Fibroblast of villous mesenchyme (primary cell): ENCODE data around the gene PCDH12. TPM values are rescaled to one million over a fixed set of nuclear protein-coding genes. Genes with fewer than 3 reads are reported as not detected.
"Not testable (repeated sequence)": the region's sequence is repeated elsewhere in the genome, so short reads cannot be mapped to it uniquely, and the experiment has no call there.

Experiments
- DNase-seq: peaks from one replicate; pipeline ENCODE4 v3.0.0-alpha.2; 2010; ENCODE audit warnings: low read depth
- H3K4me3 ChIP-seq: 2 replicates; pipeline ENCODE4 v1.5.1; 2011; ENCODE audit warnings: low read depth, mild to moderate bottlenecking, low read length
- CTCF ChIP-seq: IDR thresholded peaks from 2 replicates; pipeline ENCODE4 v1.5.1; 2012; ENCODE audit warnings: low read depth, mild to moderate bottlenecking, low read length; ENCODE audit not compliant: insufficient read depth
- total RNA-seq: library from RNA; depleted of rRNA; stranded (reverse); fragments of >200 nt; gene quantifications from 2 replicates; pipeline ENCODE4 v1.2.3, GENCODE V29; 2012

Gene PCDH12
- total RNA-seq, 1 donor = under 0.01 TPM

GRCh38 chr5:141933151-141933550, 24.9 kb downstream of the PCDH12 start:
- no peak for TF ChIP-seq CTCF
- H3K4me3 ChIP-seq = no peak overlapping the region
- no peak for DNase-seq

DNA sequence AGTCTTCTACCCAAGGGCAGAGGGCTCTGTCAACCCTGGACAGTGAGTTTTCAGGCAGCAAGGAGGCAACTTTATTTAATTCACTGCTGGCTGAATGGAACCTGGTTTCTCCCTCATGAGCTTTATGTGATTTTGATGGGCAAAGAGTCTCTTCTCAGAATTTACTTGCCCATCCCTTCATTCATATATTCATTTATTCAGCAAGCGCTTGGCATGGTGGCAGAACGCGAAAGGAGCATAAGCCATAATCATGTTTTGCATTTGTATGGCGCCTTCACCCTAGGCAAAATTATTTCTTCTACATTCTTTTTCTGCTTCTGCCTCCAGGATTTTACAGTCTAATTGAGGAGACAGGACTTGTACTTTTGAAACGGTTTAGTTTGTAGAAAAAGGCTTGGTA, 26.3 kb downstream of the PCDH12 start:
- TF ChIP-seq CTCF = no peak
- no peak overlapping the region for H3K4me3 ChIP-seq
- DNase-seq = no peak

GRCh38 chr5:141929398-141930058, 28.5 kb downstream of the PCDH12 start:
- no peak for DNase-seq
- no peak for TF ChIP-seq CTCF
- H3K4me3 ChIP-seq = no peak overlapping the region

DNA sequence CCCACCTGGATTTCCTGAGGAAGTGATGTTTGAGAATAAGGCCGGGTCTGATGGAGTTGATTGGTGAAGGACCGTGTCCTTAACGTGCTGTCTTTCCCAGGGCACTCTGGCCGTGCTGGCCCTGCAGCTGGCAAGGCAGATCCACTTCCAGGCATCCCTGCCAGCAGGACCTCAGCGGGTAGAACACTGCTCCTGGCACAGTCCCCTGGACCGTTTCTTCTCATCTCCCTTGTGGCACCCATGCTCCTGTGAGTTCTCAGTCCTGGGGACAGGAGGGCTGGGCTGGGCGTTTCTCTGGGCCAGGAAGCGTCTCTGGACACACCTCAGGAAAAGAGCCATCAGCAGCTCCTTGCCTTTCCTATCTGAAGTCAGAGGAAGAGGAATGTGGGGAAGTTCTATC, 30.0 kb downstream of the PCDH12 start:
- no peak for DNase-seq
- no peak for TF ChIP-seq CTCF
- H3K4me3 ChIP-seq = no peak overlapping the region

DNA sequence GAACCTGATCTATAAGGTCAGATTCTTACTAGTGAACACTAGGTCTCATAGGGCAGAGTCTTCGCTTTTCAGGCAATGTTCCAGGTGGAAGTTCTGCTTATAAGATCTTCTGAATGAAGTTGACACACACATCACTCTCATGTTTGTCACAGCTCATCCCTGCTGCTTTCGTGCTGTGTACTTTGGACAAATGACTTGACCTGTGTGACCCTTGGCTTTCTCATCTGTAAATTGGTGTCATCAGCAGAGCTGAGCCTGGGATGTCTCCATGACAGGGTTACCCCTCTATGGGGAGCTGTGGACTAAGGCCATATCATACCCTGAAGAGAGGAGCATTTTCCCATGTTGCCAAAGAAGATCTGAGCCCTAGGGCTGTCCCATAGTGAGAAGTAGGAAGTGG, 31.6 kb downstream of the PCDH12 start:
- DNase-seq = no peak
- TF ChIP-seq CTCF = no peak
- no peak overlapping the region for H3K4me3 ChIP-seq

DNA sequence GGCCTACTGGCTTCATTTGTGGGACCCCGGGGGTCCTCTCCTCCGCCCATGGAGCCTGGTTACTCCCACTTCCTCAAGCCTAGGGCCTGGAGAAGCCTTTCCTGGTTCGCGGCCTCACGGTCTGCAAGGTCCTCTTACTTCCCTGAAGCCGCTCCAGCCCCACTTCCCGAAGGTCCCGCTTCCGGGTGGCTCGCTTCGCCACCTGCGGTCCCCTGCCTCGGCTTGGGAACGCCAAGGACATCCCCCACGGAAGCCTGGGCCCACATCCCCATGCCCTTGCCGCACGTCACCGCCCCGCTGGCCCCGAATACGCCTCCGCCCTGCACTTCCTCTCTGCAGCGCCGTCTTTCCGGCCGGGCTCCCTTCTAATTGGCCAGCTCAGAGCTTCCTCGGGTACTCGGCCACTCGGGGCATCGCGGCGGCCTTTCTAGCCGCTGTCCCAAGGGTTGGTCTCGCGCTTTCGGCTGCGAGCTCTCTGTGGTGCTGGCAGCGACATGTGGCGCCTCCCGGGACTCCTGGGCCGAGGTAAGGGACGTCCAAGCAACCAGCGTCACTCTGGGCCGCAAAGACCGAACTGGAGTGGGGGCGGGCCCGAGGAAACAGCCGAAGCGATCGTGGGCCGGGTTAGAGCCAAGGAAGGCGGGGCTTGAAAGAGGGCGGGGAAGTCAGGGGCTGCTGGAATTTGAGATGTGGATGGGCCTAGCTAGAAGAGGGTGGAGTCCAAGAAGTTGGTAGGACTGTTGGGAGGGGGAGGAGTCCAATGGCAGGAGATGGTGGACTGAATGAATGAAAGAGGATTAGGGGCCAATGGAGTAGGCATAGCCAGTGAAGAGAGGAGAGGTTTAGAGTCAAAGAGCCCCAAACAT, 34.3 kb downstream of the PCDH12 start, which contains the start of gene DELE1:
Gene DELE1 (plus strand): TSS at position 424 of the 866 bp plus-strand sequence. CDS start 71 bp downstream, at position 495.
- no peak for TF ChIP-seq CTCF
- peak; percentile 94 for DNase-seq
- peak within 1 kb of the TSS; percentile 72 for H3K4me3 ChIP-seq

GRCh38 chr5:141922827-141923447, 35.1 kb downstream of the PCDH12 start:
- DNase-seq = not testable (repeated sequence)
- peak overlapping the region; percentile 72 for H3K4me3 ChIP-seq
